Heart right ventricle (tissue), 16 donors: ENCODE results near the gene XRCC1. TPM values are rescaled to one million over a fixed set of nuclear protein-coding genes. Genes with fewer than 3 reads are reported as not detected.

Source experiments
- ATAC-seq, 8 donors: fragments of 200-7000 bp; cut with Tn5 transposase; one replicate each; pipeline ENCODE4 v1.9.1; 2020; ENCODE audit warnings: mild to moderate bottlenecking in 8 of 8, moderate library complexity in 8 of 8, moderate number of reproducible peaks in 1 of 8
- DNase-seq, 2 donors: peaks; one replicate each; pipeline ENCODE4 v3.0.0-alpha.2; 2020
- H3K27ac ChIP-seq, 10 donors: fragments of 200-600 bp; sonication (generic) in 2 of 10; one replicate each; pipeline versions ENCODE4 v1.5.0 to v1.8.0; 2020 to 2022; ENCODE audit warnings: mild to moderate bottlenecking in 3 of 10
- H3K27me3 ChIP-seq, 7 donors: fragments of 200-600 bp; one replicate each; pipeline ENCODE4 v1.8.0; 2021 to 2022; ENCODE audit warnings: mild to moderate bottlenecking in 2 of 7
- H3K36me3 ChIP-seq, 9 donors: fragments of 200-600 bp; sonication (generic) in 1 of 9; one replicate each; pipeline versions ENCODE4 v1.5.0 to v1.8.0; 2020 to 2022; ENCODE audit warnings: mild to moderate bottlenecking in 2 of 9
- H3K4me1 ChIP-seq, 9 donors: fragments of 200-600 bp; sonication (generic) in 1 of 9; one replicate each; pipeline versions ENCODE4 v1.5.0 to v1.8.0; 2020 to 2022; ENCODE audit warnings: mild to moderate bottlenecking in 4 of 9
- H3K4me3 ChIP-seq, 10 donors: fragments of 200-600 bp; sonication (generic) in 2 of 10; one replicate each; pipeline versions ENCODE4 v1.5.0 to v1.8.0; 2020 to 2022; ENCODE audit warnings: mild to moderate bottlenecking in 7 of 10, moderate library complexity in 2 of 10
- H3K9me3 ChIP-seq, 11 donors: fragments of 200-600 bp in 10 of 11; sonication (generic) in 2 of 11; one replicate each; pipeline versions ENCODE4 v1.5.0 to v1.8.0; 2013 to 2022; ENCODE audit warnings: mild to moderate bottlenecking in 2 of 11, control low read depth in 1 of 11, moderate library complexity in 1 of 11
- CTCF ChIP-seq, 9 donors: fragments of 200-600 bp; sonication (generic) in 2 of 9; IDR thresholded peaks; one replicate each; pipeline versions ENCODE4 v1.5.0 to v1.8.0; 2021 to 2022; ENCODE audit warnings: antibody characterized with exemption in 9 of 9, mild to moderate bottlenecking in 5 of 9, moderate library complexity in 1 of 9
- WGBS, 2 donors: extraction: QIAGEN DNeasy Blood & Tissue Kit; methylation state at CpG; one replicate each; pipeline ENCODE4 v1.1.7; 2013; ENCODE audit warnings: inconsistent platforms in 1 of 2; 5-methylcytosine and 5-hydroxymethylcytosine counted together
- intact Hi-C, 10 donors: fragments of 100-400 bp; cut with DNase I; formaldehyde crosslinking; loops; one replicate each; pipeline versions ENCODE4 v1.11.1 to v1.14.2; 2022
- polyA plus RNA-seq, 2 donors: library from polyadenylated mRNA; stranded (reverse); fragments of 200-250 nt; gene quantifications; one replicate each; pipeline ENCODE4 v1.2.3, GENCODE V29; 2013
- total RNA-seq, 10 donors: library from RNA; stranded (reverse); fragmentation: NEBNext Ultra II Directional in 3 of 10; extraction: Animal tissue kit (Norgen Biotek cat#: 25700) in 3 of 10; gene quantifications; one replicate each; pipeline versions ENCODE4 v1.2.1 to v1.2.4, GENCODE V29; 2021 to 2023
- donor health status: Arrhythmogenic right ventricular cardiomyopathy.
- donor health status: ischemic (EF 13 %, LVEDD 7.1; RV severe dilation, severe dysfunction).
- donor health status: healthy with polysubstance abuse.
- donor health status: DM: no; HTN: yes; CAD: no.
- donor health status: DM: no; HTN: no; CAD: no.
- donor health status: ischemic (EF 25% LVEDD 6.9; RV normal size, moderate dysfunction).
- donor health status: ischemic (EF 25% LVEDD 5.7; RV mildly dilated, moderate dysfunction).
- donor health status: healthy.
- donor health status: DM: yes; HTN: yes; CAD: no.
- donor health status: Ischemic cardiomyopathy.
- donor health status: ischemic (EF 35%, LVEDD 5.7; RV mildly dilated, moderate dysfunction).
- donor health status: nonischemic (EF 11% LVEDD 7.7; RV severe dilation, severe dysfunction).
- donor health status: DM: yes; HTN: yes; CAD: no.
- donor health status: PGD.
- donor health status: ischemic (EF 29% LVEDD 5.4; RV normal size, mild dysfunction).
- donor health status: nonischemic (EF 23%, LVEDD 6.1; RV moderate dilation, normal function).

Gene XRCC1
- total and polyA plus RNA-seq, 12 donors: 11.0 to 21.9 (median 17.7) TPM

GRCh38 chr19:43532962-43533545, 42.3 kb downstream of the XRCC1 start, which contains the start of gene ZNF575:
ZNF575 (plus strand) TSS chr19:43533188; CDS start chr19:43534423, 1,235 bp downstream.
- no peaks in the 10 kb centered on the region for H3K27me3 ChIP-seq
- peak within 1 kb of the TSS; percentile 66 to 96 (median 89) for H3K27ac ChIP-seq
- intact Hi-C loops: loop anchor here in 6 of 10 donors (5.0 to 10.0 kb wide), 4 partner anchors 62 to 132 kb away; partner anchors contain the start of genes IRGQ (in 4 of the 6) and ZNF576 (in 4 of the 6)
- peaks cover 0 to 14% (median 4%) of the 10 kb centered on the region in 9 donors for H3K36me3 ChIP-seq
- peaks cover 0 to 35% (median 12%) of the 10 kb centered on the region in 9 donors for H3K4me1 ChIP-seq
- no peaks in the 10 kb centered on the region for H3K9me3 ChIP-seq
- 0% methylated on average over 47 of the region's 47 CpGs for WGBS, 2 donors
- ATAC-seq (peak; percentile 72 to 88 (median 80)), DNase-seq (peak; percentile 89 to 94)
- peak in 2 of 9 donors; percentile 7 to 13 for TF ChIP-seq CTCF (IDR thresholded peaks at IDR 0.05)
- H3K4me3 ChIP-seq: peak within 1 kb of the TSS; percentile 48 to 74 (median 61)

GRCh38 chr19:43532571-43532961, 42.8 kb downstream of the XRCC1 start:
- peak in 7 of 8 donors; percentile 0 to 25 (median 4) for ATAC-seq
- 2 to 3% methylated on average over 16 of the region's 16 CpGs for WGBS, 2 donors
- Histone ChIP-seq H3K9me3 (no peaks in the 10 kb centered on the region), H3K27me3 (no peaks in the 10 kb centered on the region), H3K4me1 (peaks cover 0 to 40% (median 16%) of the 10 kb centered on the region in 9 donors), H3K4me3 (peak overlapping the region; percentile 48 to 74 (median 61)), H3K36me3 (peaks cover 0 to 9% (median 0%) of the 10 kb centered on the region in 9 donors), H3K27ac (peak overlapping the region; percentile 20 to 96 (median 89))
- peak in 1 of 2 donors; percentile 62 for DNase-seq
- TF ChIP-seq CTCF (IDR thresholded peaks at IDR 0.05): no peak
- intact Hi-C loops: loop anchor here in 6 of 10 donors (5.0 to 10.0 kb wide), 4 partner anchors 62 to 132 kb away; partner anchors contain the start of genes IRGQ (in 4 of the 6) and ZNF576 (in 4 of the 6)

- ATAC-seq: peak in 2 of 8 donors; percentile 5 to 23
- peak in 3 of 9 donors; percentile 19 to 26 (median 25) for TF ChIP-seq CTCF (IDR thresholded peaks at IDR 0.05)
- 33 to 35% methylated on average over 13 of the region's 13 CpGs for WGBS, 2 donors
- Histone ChIP-seq H3K9me3 (no peaks in the 10 kb centered on the region), H3K27me3 (no peaks in the 10 kb centered on the region), H3K4me3 (peak overlapping the region in 9 of 10 donors; percentile 76 to 100 (median 91)), H3K27ac (peak overlapping the region in 9 of 10 donors; percentile 78 to 88 (median 84)), H3K4me1 (peaks cover 0 to 49% (median 40%) of the 10 kb centered on the region in 9 donors), H3K36me3 (peaks cover 0 to 2% (median 0%) of the 10 kb centered on the region in 9 donors)
- intact Hi-C loops: no loop called here
- DNase-seq: peak in 1 of 2 donors; percentile 43
These were observed 47.3 kb downstream of the XRCC1 start for GRCh38 chr19:43527860-43528622.
